Glutamatergic neuron (in vitro differentiated cells): ENCODE data around the gene USP5. TPM values are rescaled to one million over a fixed set of nuclear protein-coding genes. Genes with fewer than 3 reads are reported as not detected.
A peak's percentile ranks its signal among the peaks of the same experiment; 100 is the strongest.

Experiments used
- DNase-seq: peaks from one replicate; pipeline ENCODE4 v3.0.0; 2022
- H3K27ac Mint-ChIP-seq: one replicate; pipeline ENCODE4 v1.8.0; 2020; ENCODE audit warnings: mild to moderate bottlenecking, mixed read lengths, inconsistent platforms; ENCODE audit not compliant: unreplicated experiment
- H3K27me3 Mint-ChIP-seq: one replicate; pipeline ENCODE4 v1.8.0; 2020; ENCODE audit warnings: mild to moderate bottlenecking, moderate library complexity, mixed read lengths, inconsistent platforms; ENCODE audit not compliant: unreplicated experiment
- H3K36me3 Mint-ChIP-seq: one replicate; pipeline ENCODE4 v1.8.0; 2020; ENCODE audit warnings: mild to moderate bottlenecking, mixed read lengths, inconsistent platforms; ENCODE audit not compliant: unreplicated experiment
- H3K4me1 Mint-ChIP-seq: one replicate; pipeline ENCODE4 v1.8.0; 2020; ENCODE audit warnings: mild to moderate bottlenecking, low read depth, mixed read lengths, inconsistent platforms; ENCODE audit not compliant: unreplicated experiment
- H3K4me3 Mint-ChIP-seq: one replicate; pipeline ENCODE4 v1.8.0; 2020; ENCODE audit warnings: mild to moderate bottlenecking, mixed read lengths, inconsistent platforms; ENCODE audit not compliant: unreplicated experiment
- H3K9me3 Mint-ChIP-seq: one replicate; pipeline ENCODE4 v1.8.0; 2020; ENCODE audit warnings: mild to moderate bottlenecking, moderate library complexity, mixed read lengths, inconsistent platforms; ENCODE audit not compliant: unreplicated experiment
- CTCF ChIP-seq: fragments of 200-600 bp; sonication (generic); IDR thresholded peaks from one replicate; pipeline ENCODE4 v1.5.0; 2021; ENCODE audit not compliant: partially characterized antibody, unreplicated experiment
- total RNA-seq: library from RNA; stranded (reverse); fragmentation: NEBNext Ultra II Directional; extraction: Animal tissue kit (Norgen Biotek cat#: 25700); gene quantifications from one replicate; pipeline ENCODE4 v1.2.1, GENCODE V29; 2021; ENCODE audit not compliant: unreplicated experiment

USP5 gene
- total RNA-seq, 1 donor from 2014 or later = 141 TPM

- peaks cover 25% of the 10 kb centered on the region for H3K4me1 Mint-ChIP-seq
These were observed 35.4 kb upstream of the USP5 start for GRCh38 chr12:6816598-6816997.

GRCh38 chr12:6817098-6817497 lies 34.9 kb upstream of the USP5 start:
- Mint-ChIP-seq H3K36me3 (no peaks in the 10 kb centered on the region), H3K4me3 (no peak overlapping the region), H3K9me3 (peaks cover 18% of the 10 kb centered on the region), H3K27ac (no peak overlapping the region), H3K4me1 (peaks cover 25% of the 10 kb centered on the region), H3K27me3 (peaks cover 15% of the 10 kb centered on the region)
- DNase-seq = no peak
- no peak for TF ChIP-seq CTCF

More at GRCh38 chr12:6816598-6816997, 35.4 kb upstream of the USP5 start:
- Mint-ChIP-seq H3K27ac (no peak overlapping the region), H3K36me3 (no peaks in the 10 kb centered on the region), H3K27me3 (peaks cover 15% of the 10 kb centered on the region), H3K9me3 (peaks cover 18% of the 10 kb centered on the region), H3K4me3 (no peak overlapping the region)
- TF ChIP-seq CTCF = no peak
- DNase-seq = no peak

- Mint-ChIP-seq H3K4me3 (peak overlapping the region; percentile 1), H3K36me3 (no peaks in the 10 kb centered on the region), H3K27ac (peak overlapping the region; percentile 29), H3K27me3 (peaks cover 16% of the 10 kb centered on the region), H3K9me3 (peaks cover 18% of the 10 kb centered on the region), H3K4me1 (peaks cover 27% of the 10 kb centered on the region)
- no peak for TF ChIP-seq CTCF
- no peak for DNase-seq
These were observed 34.2 kb upstream of the USP5 start for GRCh38 chr12:6817662-6818157.

GRCh38 chr12:6818222-6818621 lies 33.7 kb upstream of the USP5 start:
- Mint-ChIP-seq H3K27ac (peak overlapping the region; percentile 29), H3K4me3 (no peak overlapping the region), H3K9me3 (peaks cover 21% of the 10 kb centered on the region), H3K4me1 (peaks cover 31% of the 10 kb centered on the region), H3K27me3 (peaks cover 20% of the 10 kb centered on the region), H3K36me3 (no peaks in the 10 kb centered on the region)
- DNase-seq = no peak
- no peak for TF ChIP-seq CTCF

- Mint-ChIP-seq H3K9me3 (peaks cover 22% of the 10 kb centered on the region), H3K36me3 (no peaks in the 10 kb centered on the region), H3K4me1 (peaks cover 31% of the 10 kb centered on the region), H3K27ac (no peak overlapping the region), H3K27me3 (peaks cover 20% of the 10 kb centered on the region), H3K4me3 (no peak overlapping the region)
- TF ChIP-seq CTCF = no peak
- no peak for DNase-seq
These were observed 33.3 kb upstream of the USP5 start for GRCh38 chr12:6818645-6819044.
